Measurements from ENCODE around the gene PLGLB1.
"Not testable (repeated sequence)": the region's sequence is repeated elsewhere in the genome, so short reads cannot be mapped to it uniquely, and the experiment has no call there.

GRCh38 chr2:87056843-87057242, 35.2 kb upstream of the PLGLB1 start:
- TF ChIP-seq CTCF (optimal IDR thresholded peaks at IDR 0.05 in 1 of 3, IDR thresholded peaks at IDR 0.05 in 1 of 3, conservative IDR thresholded peaks at IDR 0.05 in 1 of 3; ENCODE audit: extremely low read depth in 1 of 3, insufficient read depth in 2 of 3, low read length in 3 of 3); EZH2 (IDR thresholded peaks at IDR 0.05; ENCODE audit: low read length): not testable (repeated sequence)

All from keratinocyte (primary cell).